HepG2 (cell line): ENCODE data around the gene SP6. TPM values are rescaled to one million over a fixed set of nuclear protein-coding genes. Genes with fewer than 3 reads are reported as not detected.
A peak's percentile ranks its signal among the peaks of the same experiment; 100 is the strongest.

ENCODE experiments used
- ASH2L ChIP-seq: fragments of 300-600, 200-600 bp; sonication (generic); IDR thresholded peaks from 2 replicates; pipeline ENCODE4 v1.7.0; 2017; ENCODE audit warnings: low read depth, mild to moderate bottlenecking, moderate library complexity, mixed read lengths, low read length; ENCODE audit not compliant: insufficient read length
- NR2F1 ChIP-seq, 2 experiments: fragments of 450-650 bp in 1 of 2; formaldehyde crosslinking in 1 of 2; IDR thresholded peaks; 2 replicates each; pipeline versions ENCODE4 v1.5.0 to v1.6.1; 2016 to 2020; ENCODE audit warnings: mild to moderate bottlenecking in 1 of 2, missing compliant biosample characterization in 1 of 2, missing genetic modification reagents in 1 of 2, moderate library complexity in 1 of 2
- PTBP1 ChIP-seq: fragments of 200-400 bp; formaldehyde crosslinking; IDR thresholded peaks from 2 replicates; pipeline ENCODE4 v1.6.1; 2018; ENCODE audit warnings: low read length, low read depth; ENCODE audit not compliant: poor library complexity, severe bottlenecking
- RCOR2 ChIP-seq: IDR thresholded peaks from 2 replicates; pipeline ENCODE4 v1.6.1; 2016; ENCODE audit warnings: missing biosample characterization, missing genetic modification reagents
- SETDB1 ChIP-seq: sonication (generic); formaldehyde crosslinking; IDR thresholded peaks from 2 replicates; pipeline ENCODE4 v1.5.1; 2020; ENCODE audit warnings: missing genetic modification reagents, mild to moderate bottlenecking, borderline replicate concordance
- ZNF337 ChIP-seq: sonication (generic); formaldehyde crosslinking; IDR thresholded peaks from 2 replicates; pipeline ENCODE4 v1.5.1; 2020; ENCODE audit warnings: missing genetic modification reagents, low read depth, mild to moderate bottlenecking, borderline replicate concordance
- ZNF629 ChIP-seq: sonication (generic); formaldehyde crosslinking; conservative IDR thresholded peaks from 2 replicates; pipeline ENCODE4 v1.5.0; 2020; ENCODE audit warnings: missing genetic modification reagents
- ZNF788 ChIP-seq: sonication (generic); formaldehyde crosslinking; IDR thresholded peaks from 2 replicates; pipeline ENCODE4 v1.5.0; 2020; ENCODE audit warnings: mild to moderate bottlenecking, missing genetic modification reagents, borderline replicate concordance
- polyA plus RNA-seq, 8 experiments: library from polyadenylated mRNA; depleted of rRNA in 3 of 8; stranded (reverse) in 7 of 8; unstranded in 1 of 8; fragments of >200 nt; fragmentation: Illumina TruSeq in 4 of 8; extraction: Trizol in 4 of 8; gene quantifications; 2 replicates each; pipeline versions ENCODE4 v1.2.1 to v1.2.3, GENCODE V29; 2011 to 2016; ENCODE audit warnings: low read depth in 4 of 8, missing spikeins in 1 of 8, mixed read lengths in 1 of 8; ENCODE audit not compliant: insufficient read depth in 1 of 8
- total RNA-seq, 5 experiments: library from RNA; depleted of rRNA; stranded (reverse); fragments of >200 nt; fragmentation: Illumina TruSeq; extraction: Trizol; gene quantifications; 2 replicates each; pipeline ENCODE4 v1.2.3, GENCODE V29; 2016; ENCODE audit warnings: low read depth in 1 of 5
- TF ChIP-seq, protein P1 (sequence below), 2 experiments: sonication (generic) in 1 of 2; formaldehyde crosslinking in 1 of 2; IDR thresholded peaks; 2 replicates each; pipeline versions ENCODE4 v1.6.1 to v1.9.0; 2014 to 2022; ENCODE audit warnings: antibody characterized with exemption in 1 of 2, borderline replicate concordance in 1 of 2, inconsistent platforms in 1 of 2, low read depth in 1 of 2, missing genetic modification reagents in 1 of 2
- TF ChIP-seq, protein P2 (sequence below): sonication (generic); formaldehyde crosslinking; IDR thresholded peaks from 2 replicates; pipeline ENCODE4 v1.8.1; 2023; ENCODE audit warnings: mild to moderate bottlenecking, moderate library complexity, missing genetic modification reagents
- TF ChIP-seq, protein P3 (sequence below): fragments of 450-650 bp; IDR thresholded peaks from 2 replicates; pipeline ENCODE4 v1.6.1; 2016
- TF ChIP-seq, protein P4 (sequence below), 2 experiments: sonication (generic) in 1 of 2; formaldehyde crosslinking in 1 of 2; IDR thresholded peaks; 2 replicates each; pipeline versions ENCODE4 v1.4.0 to v1.6.1; 2018 to 2020; ENCODE audit warnings: missing genetic modification reagents in 2 of 2, borderline replicate concordance in 1 of 2, low read depth in 1 of 2, mild to moderate bottlenecking in 1 of 2, missing biosample characterization in 1 of 2
- TF ChIP-seq, protein P5 (sequence below): sonication (generic); formaldehyde crosslinking; IDR thresholded peaks from 2 replicates; pipeline ENCODE4 v1.5.0; 2020; ENCODE audit warnings: mild to moderate bottlenecking, missing genetic modification reagents

Gene SP6
- total and polyA plus RNA-seq, 2 of the 13 experiments (the other 11 are each of a cell fraction or from before 2014, with no cell fraction given), result 0.07 TPM

DNA sequence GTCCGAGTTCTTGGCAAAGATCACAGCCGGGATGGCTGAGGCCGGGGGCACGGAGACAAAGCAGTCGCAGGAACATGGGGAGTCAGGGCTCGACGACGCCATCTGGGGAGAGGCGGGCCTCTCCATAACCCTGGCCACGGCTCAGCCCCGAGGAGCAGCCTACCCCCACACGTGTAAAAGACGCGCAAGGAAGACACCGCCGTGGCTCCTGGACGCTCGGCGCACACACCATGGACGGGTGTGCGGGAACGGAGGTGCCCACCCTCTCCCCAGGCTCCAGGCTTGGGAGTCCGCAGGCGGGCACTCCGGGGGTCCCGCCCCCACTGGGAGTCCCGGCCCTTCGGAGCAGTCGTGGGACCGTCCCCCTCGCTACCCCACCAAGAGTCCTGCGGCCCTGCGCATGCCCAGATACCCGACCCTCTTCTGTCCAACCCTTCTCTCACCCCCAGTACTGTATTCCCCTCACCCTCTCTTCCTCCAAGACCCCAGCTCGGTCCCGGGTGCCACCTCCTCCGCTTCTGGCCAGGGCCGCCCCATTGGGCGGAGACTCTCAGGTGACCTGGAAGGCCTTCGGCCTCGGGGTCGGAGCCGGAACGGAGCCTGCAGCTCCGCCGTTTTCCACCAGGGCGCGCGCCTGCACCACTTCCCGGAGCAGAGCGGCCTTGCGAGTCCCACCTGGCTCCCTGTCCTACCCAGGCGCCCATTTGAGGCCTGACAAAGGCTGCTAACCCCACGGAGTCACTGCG lies 10.0 kb downstream of the SP6 start, which contains the start of gene SCRN2 (continued):
- TF ChIP-seq, protein P1, sequence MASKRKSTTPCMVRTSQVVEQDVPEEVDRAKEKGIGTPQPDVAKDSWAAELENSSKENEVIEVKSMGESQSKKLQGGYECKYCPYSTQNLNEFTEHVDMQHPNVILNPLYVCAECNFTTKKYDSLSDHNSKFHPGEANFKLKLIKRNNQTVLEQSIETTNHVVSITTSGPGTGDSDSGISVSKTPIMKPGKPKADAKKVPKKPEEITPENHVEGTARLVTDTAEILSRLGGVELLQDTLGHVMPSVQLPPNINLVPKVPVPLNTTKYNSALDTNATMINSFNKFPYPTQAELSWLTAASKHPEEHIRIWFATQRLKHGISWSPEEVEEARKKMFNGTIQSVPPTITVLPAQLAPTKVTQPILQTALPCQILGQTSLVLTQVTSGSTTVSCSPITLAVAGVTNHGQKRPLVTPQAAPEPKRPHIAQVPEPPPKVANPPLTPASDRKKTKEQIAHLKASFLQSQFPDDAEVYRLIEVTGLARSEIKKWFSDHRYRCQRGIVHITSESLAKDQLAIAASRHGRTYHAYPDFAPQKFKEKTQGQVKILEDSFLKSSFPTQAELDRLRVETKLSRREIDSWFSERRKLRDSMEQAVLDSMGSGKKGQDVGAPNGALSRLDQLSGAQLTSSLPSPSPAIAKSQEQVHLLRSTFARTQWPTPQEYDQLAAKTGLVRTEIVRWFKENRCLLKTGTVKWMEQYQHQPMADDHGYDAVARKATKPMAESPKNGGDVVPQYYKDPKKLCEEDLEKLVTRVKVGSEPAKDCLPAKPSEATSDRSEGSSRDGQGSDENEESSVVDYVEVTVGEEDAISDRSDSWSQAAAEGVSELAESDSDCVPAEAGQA (IDR thresholded peaks at IDR 0.05; ENCODE audit: low read depth), result peak; percentile 19; the same call in 1 of the 2 replicates
- TF ChIP-seq, protein P1 (CRISPR knock-in tag; IDR thresholded peaks at IDR 0.05; ENCODE audit: borderline replicate concordance), result peak; percentile 76; the same call in 1 of the 2 replicates
- TF ChIP-seq ZNF337 (CRISPR knock-in tag) (peak; percentile 86; the same call in 1 of the 2 replicates), PTBP1 (no peak), ZNF629 (CRISPR knock-in tag) (peak; percentile 89), ASH2L (peak; percentile 57), ZNF788 (CRISPR knock-in tag) (peak; percentile 82; the same call in 1 of the 2 replicates), SETDB1 (no peak), NR2F1 (CRISPR knock-in tag; IDR thresholded peaks at IDR 0.05) (peak in 1 of 2 experiments; percentile 43; a peak in 1 of 4 replicates), RCOR2 (CRISPR knock-in tag) (0 out of 2 replicates have a peak, but pooled peaks have one; percentile 30)
- TF ChIP-seq, protein P2, sequence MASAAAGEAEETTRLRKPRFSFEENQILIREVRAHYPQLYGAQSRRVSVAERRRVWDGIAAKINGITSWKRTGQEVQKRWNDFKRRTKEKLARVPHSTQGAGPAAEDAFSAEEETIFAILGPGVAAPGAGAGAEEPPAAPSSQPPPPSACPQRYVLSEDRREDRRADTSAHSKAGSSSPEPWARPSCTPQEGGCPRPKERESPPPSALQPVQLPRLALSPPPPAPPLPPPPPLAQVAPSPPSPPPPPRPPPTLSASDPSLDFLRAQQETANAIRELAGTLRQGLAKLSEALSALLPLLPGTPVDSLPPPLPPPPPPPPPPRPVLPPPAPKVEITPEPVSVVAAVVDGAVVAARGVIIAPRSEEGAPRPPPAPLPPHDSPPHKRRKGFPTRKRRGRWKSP, result peak; percentile 50; the same call in 1 of the 2 replicates
- TF ChIP-seq, protein P3, sequence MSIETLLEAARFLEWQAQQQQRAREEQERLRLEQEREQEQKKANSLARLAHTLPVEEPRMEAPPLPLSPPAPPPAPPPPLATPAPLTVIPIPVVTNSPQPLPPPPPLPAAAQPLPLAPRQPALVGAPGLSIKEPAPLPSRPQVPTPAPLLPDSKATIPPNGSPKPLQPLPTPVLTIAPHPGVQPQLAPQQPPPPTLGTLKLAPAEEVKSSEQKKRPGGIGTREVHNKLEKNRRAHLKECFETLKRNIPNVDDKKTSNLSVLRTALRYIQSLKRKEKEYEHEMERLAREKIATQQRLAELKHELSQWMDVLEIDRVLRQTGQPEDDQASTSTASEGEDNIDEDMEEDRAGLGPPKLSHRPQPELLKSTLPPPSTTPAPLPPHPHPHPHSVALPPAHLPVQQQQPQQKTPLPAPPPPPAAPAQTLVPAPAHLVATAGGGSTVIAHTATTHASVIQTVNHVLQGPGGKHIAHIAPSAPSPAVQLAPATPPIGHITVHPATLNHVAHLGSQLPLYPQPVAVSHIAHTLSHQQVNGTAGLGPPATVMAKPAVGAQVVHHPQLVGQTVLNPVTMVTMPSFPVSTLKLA, result no peak
- TF ChIP-seq, protein P4, sequence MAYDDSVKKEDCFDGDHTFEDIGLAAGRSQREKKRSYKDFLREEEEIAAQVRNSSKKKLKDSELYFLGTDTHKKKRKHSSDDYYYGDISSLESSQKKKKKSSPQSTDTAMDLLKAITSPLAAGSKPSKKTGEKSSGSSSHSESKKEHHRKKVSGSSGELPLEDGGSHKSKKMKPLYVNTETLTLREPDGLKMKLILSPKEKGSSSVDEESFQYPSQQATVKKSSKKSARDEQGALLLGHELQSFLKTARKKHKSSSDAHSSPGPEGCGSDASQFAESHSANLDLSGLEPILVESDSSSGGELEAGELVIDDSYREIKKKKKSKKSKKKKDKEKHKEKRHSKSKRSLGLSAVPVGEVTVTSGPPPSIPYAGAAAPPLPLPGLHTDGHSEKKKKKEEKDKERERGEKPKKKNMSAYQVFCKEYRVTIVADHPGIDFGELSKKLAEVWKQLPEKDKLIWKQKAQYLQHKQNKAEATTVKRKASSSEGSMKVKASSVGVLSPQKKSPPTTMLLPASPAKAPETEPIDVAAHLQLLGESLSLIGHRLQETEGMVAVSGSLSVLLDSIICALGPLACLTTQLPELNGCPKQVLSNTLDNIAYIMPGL (CRISPR knock-in tag; IDR thresholded peaks at IDR 0.05; ENCODE audit: borderline replicate concordance in 1 of 2, low read depth in 1 of 2), result peak; percentile 97 to 98
- TF ChIP-seq, protein P5, sequence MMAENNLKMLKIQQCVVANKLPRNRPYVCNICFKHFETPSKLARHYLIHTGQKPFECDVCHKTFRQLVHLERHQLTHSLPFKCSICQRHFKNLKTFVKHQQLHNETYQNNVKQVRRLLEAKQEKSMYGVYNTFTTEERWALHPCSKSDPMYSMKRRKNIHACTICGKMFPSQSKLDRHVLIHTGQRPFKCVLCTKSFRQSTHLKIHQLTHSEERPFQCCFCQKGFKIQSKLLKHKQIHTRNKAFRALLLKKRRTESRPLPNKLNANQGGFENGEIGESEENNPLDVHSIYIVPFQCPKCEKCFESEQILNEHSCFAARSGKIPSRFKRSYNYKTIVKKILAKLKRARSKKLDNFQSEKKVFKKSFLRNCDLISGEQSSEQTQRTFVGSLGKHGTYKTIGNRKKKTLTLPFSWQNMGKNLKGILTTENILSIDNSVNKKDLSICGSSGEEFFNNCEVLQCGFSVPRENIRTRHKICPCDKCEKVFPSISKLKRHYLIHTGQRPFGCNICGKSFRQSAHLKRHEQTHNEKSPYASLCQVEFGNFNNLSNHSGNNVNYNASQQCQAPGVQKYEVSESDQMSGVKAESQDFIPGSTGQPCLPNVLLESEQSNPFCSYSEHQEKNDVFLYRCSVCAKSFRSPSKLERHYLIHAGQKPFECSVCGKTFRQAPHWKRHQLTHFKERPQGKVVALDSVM (CRISPR knock-in tag), result no peak
